NCI-H748 (cell line): Measurements from ENCODE around the gene DDX11.
"Not testable (repeated sequence)": the region's sequence is repeated elsewhere in the genome, so short reads cannot be mapped to it uniquely, and the experiment has no call there.

Source experiments
- DNase-seq: peaks from one replicate; lab custom pipeline; 2025; ENCODE audit not compliant: unreplicated experiment; lab: John Stamatoyannopoulos, UW

The DDX11 gene

DNA sequence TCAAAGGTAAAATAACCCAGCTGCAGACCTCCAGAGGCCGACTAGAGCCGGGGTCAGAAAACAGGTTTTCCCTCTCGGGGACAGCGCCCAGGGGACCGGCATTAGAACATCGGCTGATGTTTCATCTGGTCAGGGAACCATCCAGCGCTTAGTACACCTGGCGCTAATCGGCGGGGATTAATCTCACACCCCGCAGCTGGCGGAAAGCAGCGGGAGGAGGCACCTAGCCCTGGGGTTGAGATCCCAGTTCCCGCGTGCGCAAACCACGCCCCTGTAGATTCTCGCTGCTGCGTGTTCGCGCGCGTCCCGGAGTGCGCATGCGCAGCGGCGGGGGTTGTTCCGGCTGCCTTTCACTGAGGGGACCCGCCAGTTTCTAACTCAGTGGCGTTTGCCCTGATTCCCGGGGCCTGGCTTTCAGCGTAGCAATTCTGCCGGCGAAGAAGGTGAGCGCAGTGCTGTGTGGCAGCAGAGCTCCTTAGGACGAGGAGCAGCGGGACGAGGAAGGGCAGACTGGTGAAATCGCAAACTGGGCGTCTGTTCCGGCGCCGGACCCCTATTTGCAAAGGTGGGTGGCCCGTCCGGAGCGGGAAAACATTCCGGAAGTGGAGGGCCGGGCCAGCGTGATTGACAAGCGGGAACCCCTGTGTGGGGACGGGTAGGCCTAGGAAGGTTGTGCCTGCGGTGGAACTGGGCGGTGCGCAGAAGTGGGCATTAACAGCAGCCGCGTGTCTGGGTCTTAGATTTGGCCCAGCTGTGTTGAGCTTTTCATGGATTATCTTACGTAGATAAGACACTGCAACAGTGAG is at the start of gene DDX11:
DDX11 (plus strand) TSS at position 334 of the 806 bp plus-strand sequence. CDS start 4,534 bp downstream, outside the sequence.
- peak; percentile 90 for DNase-seq

DNA sequence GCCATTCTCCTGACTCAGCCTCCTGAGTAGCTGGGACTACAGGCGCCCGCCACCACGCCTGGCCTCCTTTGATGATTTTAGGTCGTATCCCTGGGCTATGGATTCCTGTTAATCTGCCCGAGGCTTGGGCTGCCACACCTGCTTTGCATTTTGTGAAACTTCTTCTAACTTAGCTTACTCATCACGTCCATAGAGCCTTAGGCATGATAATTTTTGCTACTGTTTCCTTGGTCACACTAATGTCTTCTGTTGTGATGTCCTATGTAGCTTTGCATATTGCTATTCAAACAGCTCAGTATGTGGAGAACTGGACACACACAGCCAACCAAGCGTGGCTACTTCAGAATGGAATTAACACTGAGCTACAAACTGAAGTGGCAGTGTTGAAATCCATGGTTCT is 47.5 kb upstream of the DDX11 start:
- DNase-seq, result no peak

DNA sequence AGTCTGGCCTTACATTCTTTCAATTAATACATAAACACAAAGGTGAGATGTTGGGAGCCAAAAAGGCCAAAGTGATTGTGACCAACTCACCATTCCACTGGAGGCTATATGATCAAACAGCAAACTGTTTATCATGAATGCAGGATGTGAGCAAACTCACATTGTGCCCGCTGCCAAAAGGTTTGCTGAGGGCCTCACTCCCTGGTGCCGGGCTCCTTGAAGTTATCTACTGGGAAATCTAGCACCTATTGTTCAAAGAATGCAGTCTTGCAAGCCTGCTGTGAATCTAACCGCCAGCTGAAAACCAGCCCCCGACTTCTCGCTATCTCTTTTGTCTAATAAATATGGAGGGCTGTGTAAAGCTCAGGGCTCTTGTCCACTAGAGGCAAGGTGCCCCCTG is 46.7 kb upstream of the DDX11 start:
- DNase-seq, result not testable (repeated sequence)

DNA sequence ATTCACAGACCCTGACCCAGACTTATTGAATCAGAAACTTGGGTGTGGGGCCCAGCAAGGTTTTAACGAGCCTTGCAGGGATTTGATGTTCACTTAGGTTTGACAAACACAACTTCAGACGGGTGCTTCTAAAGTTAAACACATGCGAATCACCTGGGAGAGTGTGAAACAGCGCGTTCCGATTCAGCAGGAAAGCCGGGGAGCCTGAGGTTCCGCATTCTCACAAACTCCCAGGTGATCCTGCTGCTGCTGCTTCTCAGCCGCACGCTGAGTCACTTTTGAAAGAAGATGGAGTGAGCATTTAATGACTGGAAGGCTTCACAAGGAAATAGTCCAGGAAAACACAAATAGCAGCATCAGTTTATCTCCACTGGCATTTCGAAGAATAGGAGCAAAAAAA is 44.2 kb upstream of the DDX11 start:
- no peak for DNase-seq

DNA sequence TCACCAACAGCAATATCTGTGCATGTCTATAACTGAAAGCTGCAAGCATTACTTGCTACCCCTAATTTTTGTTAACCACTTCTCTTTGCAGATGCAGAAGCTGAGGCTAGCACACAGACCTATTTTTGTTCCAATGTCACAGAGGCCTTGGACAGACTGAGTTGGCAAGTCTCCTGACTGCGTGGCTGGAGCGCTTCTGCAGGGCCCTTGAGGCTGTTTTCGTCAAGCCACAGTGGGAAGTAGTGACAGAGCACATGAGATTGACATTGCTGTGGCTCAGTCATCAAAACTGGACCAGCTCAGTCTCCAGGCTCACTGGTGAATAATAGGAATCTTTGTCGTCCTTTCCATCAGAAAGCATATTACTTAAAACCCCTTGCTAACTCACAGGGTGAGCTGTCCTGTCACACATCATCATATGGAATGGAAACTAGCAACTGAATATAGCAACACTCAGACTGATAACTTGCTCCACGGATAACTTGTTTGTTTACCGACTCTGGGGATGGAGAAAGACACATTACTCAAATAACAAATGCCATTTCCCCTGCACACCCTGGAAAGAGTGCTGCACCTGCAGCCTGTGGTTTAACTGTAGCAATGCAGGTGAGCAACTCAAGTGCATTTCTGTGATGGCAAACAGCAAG is 43.6 kb upstream of the DDX11 start:
- no peak for DNase-seq

DNA sequence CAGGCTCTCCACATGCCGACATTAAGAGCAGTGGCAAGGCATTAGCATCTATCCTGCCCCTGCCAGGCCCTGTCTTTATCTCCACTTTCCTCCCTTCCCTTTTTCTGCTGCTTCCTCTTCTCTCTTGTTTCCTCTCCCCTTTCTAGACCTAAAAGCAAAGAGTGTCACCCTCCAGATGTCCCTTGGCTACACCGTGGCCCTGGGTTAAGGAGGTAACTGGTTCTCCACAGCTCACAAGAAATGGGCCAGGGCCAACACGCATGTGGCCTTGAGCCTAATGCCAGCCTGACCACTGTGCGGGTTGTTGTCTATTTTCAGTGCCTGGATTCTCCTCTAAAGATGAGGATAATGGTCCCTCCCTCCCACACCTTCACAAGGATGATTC is 41.7 kb upstream of the DDX11 start:
- DNase-seq, result no peak

DNA sequence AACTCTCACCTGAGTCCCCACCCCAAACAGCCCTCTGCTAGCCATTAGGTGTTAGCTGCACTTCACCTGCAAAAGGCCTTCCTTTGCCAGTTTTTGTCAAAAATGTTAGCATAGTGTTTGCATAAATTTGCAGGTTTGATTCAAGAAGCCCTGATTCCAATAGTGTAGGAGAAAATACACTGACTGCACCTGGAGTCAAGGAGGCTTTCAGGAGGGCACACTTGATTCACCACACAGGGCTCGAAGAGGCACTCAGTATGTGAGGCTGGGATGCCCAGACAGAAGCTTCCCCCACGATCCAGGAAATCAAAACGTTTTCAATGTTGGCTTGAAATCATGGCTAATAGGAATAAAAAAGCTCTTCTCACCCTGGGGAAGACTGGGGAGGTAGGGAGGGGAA is 40.5 kb upstream of the DDX11 start:
- no peak for DNase-seq

DNA sequence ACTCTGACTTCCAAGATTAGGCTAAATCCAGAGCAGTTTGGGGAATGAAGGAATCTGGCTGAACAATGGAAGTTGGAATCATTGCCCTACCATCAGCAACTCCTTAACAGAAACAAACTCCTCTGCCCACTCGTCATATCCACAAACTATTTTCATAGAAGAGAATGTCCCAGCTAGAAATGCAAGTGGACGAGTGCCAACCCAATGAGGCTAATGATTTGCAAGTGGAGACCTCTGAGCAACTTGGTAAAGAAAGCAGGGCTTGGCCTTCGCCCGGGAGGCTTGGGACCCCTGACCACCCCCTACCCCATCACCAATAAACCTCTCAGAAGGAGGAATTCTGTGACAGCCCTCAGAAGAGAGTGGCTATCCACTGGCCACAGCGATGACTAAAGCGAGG is 40.0 kb upstream of the DDX11 start:
- no peak for DNase-seq

DNA sequence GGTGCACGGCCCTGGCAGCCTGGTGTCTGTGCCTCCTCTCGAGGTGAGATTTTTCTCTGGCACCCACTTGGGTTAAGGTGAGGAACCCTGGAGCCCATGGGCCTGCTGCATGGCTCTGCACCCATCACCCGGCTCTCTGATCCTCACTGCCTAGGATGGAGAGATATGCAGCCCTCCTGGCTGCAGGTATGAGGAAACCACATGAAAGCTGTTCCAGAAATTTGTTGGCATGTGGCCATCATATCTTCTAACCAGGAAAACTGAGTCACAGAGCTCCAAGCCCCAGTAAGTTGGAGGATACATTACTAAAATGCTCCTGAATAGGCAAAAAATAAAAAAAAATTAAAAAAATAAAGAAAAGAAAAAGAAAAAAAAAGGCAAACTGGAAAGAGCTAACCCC is 39.3 kb upstream of the DDX11 start:
- DNase-seq, result no peak

DNA sequence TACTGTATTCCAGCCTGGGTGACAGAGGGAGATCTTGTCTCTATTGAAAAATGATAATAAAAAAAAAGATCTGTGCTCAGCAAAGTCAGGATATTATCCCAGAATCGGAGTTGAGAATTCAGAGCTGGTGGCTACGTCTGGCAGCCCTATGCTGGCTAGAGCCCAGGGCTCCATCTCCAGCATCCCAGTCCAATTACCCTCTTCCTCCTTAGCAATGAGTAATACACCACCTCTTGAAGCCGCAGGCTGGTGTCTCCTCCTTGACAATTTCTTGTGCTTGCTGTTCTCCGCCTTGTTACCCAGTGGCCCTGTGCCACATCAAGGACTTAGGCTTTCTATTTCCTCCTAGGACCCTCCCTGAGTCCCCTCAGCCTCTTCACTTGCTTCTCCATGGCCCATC is 38.4 kb upstream of the DDX11 start:
- DNase-seq, result no peak

DNA sequence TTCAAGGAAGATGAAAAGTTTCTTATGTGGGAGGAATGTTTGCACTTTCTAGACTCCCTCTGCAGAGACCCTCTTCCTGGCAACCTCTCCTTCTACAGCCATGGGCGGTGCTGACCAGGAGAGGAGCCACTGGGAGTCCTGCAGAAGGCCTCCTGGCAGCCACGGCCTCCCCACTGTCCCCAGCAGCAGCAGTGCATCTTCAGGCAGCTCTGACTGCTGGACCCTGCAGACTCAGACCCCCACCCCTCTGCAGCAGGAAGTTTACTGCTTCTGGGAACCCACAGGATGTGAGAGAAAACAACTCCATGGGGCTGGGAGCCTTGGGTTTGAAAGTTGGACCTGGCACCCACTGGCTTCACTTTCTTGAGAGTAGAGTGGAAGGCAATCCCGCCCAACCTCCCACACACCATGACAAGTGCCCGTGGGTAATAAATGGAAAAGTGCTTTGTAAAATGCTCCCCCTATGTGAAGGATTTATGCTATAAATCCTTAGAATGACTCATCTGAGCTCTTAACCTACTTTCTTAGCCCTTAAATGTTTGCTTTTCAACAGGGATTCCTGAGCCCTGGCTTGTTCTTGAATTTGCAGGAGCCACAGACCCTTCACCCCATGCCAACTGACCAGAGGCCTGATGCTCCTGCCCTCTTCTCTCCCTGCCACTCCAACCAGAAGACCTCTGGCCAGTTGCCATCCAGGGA is 37.5 kb upstream of the DDX11 start:
- DNase-seq, result no peak

DNA sequence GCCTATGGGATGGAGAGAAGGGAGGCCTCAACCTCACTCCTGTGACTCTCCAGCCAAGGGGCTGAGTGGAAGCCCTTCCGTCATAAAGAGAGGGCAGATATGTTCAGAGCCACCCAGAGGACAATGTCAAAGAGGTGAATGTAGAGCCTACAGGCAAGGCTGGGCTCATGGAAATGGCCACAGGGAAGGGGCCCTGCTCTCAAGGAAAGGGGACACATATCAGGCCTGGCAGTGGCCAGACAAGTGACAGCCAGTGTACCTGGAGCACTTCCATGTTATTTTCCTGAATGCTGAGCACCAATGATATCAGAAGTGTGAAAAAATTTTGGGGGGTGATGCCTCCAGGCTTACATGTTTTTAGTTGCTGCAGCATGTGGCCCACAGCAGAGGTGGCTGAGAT is 36.6 kb upstream of the DDX11 start:
- no peak for DNase-seq

DNA sequence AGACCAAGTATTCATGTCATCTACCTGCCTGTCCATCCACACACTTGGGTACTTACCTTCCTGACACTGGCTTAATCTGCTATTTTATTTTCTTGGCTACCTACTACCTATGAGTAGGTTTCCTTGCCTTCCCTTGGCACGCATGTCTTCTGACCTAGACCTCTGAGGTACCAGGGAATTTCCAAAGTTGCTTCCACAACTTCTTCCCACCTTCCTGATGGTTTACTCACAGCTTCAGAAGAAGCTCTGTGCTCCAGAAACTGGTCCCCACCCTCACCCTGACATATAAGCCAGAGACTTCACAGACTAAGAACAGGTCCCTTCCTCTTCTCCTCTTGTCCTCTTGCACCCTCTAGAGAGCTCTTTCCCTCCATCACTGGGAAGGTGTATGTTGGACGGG is 35.7 kb upstream of the DDX11 start:
- no peak for DNase-seq

DNA sequence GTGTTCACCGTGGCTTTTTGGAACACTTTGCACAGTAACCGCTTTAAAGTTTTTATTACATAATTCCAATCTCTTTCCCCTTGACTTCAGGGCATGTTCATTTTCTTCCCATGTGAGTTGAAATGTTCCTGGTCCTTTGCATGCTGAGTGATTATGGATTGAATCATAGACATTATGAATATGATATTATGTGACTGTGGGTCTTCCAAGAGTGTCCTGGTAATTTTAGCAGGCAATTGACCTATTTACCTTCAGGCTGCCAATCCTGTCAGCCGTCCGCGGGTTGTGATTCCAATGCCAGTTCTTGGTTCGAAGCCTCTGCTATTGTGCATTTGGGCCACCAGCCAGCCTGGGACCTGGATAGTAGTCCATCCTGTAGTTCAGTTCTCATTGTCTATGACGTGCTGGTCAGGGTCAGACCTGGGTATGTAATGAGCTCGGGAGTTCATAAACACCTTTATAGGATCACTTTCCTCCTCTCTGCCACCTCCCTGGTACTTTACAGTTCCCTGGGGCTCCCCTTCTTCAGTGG is 32.6 kb upstream of the DDX11 start:
- DNase-seq, result no peak

DNA sequence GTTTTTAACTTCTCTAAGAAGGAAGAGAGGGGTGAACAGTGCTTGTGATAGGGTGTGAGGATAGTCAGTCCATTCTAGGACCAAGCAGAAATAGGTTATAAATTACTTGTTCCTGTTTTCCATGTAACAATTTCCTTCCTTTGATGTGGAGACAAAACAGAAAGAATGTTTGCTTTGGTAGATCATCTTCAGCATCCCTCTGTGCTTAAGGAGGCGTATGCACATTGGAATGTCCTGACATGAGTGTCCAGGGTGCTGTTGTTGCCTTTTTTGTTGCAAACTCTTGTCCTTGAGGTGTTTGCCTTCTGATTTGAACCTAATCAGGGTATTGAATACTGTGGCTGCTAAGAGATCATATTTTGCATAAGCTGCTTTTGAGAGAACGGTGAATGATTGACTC is 23.5 kb upstream of the DDX11 start:
- DNase-seq, result not testable (repeated sequence)

DNA sequence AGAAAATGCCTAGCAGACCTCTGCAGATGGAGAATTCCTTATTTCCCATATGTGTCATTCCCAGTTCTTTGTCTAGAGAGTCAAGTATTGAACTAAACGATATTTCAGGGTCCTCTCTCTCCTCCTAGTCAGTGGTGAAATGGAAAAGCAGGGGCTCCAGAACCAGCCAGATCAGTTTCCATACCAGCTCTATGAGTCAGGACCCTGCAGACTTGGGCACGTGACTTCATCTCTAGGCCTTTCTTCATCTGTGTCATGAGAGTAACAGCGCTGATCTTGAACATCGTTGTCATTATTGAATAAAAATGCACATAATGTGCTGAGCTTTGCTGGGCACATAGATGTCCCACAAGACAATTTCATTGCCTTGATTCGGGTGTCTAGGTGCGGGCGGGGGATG is 23.1 kb upstream of the DDX11 start:
- not testable (repeated sequence) for DNase-seq

DNA sequence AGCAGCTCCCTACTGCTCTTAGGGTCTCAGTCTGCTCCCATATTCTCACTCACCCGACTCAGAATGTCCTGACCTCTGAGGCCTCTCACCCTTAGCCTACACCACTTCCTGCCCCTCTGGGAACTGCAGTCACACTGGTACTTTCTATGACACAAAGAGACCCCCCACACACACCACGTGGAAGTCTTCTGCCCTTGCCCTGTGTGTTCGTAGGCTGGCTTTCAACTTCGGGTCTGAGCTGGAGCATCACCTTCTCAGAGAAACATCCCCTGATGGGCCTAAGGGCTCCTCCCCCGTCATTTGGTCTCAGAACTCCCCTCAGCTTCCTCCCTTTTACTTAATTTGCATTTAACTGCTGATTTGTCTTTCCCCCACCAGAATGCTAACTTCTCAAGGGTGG is 22.0 kb upstream of the DDX11 start:
- not testable (repeated sequence) for DNase-seq

DNA sequence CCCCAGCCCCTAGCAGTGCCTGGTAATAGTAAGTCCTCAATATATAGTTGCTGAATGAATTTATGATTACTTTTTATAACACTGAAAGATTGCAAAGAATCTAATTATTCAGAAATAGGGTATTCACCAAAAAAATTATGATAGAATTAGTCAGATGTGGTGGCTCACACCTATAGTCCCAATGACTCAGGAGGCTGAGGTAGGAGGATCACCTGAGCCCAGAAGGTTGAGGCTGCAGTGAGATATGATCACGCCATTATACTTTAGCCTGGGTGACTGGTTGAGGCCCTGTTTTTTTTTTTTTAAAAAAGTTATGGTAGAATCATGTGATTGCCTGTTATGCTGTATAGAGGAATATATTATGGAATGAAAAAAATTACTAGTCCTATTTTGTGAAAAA is 21.5 kb upstream of the DDX11 start:
- not testable (repeated sequence) for DNase-seq

DNA sequence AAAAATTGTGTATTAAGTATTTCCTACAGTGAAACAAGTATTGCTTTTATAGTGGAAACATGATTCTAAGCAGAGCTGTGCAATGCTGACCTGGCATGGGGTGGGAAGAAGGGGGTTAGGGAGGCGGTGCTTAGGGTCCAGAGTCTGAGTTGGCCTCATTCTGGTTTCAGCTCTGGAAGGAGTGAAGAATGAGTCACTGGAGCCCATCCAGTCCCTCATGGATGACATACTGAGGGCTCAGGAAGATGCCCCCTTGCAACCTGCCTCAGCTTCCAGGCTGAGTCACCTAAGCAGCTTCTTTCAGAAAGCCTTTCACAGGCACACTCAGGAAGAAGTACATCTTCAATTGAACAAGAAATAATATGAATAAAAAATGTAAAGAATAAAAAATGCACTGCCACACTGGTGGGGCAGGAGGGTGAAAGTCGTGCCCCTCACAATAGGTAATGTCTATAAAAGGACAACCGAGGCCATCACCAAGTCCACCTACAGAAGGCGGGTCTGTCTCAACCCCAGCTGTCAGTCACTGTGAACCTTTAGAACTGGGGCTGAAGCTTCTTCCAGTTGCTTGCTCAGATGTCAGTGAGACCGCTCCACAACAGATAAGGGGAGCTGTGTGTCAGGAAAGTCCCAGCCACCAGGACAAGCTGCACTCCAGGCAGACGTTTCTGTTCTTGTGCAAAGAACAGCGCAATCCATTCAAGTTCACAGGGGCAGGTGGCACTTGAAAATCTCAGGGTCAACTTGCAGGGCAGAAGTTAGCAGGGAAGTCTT is 20.8 kb upstream of the DDX11 start:
- not testable (repeated sequence) for DNase-seq

DNA sequence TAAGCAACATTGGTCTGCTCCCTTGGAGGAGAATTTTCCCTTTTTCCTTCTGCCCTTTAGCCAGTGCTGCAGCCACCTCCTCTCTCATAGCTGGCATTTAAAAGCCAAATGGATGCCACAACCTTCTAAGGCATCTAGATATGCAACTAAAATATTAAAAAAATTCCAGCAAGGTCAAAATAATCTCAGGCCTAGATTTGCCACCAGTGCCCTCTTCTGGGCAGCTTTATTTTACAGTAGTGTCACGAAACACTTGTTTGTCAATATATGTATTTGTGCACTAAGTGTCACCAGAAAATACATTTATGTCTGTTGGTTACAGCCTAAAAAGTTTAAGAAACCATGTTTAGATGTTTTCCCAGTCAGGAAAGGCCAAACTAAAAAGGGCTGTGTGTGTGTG is 19.7 kb upstream of the DDX11 start:
- not testable (repeated sequence) for DNase-seq

DNA sequence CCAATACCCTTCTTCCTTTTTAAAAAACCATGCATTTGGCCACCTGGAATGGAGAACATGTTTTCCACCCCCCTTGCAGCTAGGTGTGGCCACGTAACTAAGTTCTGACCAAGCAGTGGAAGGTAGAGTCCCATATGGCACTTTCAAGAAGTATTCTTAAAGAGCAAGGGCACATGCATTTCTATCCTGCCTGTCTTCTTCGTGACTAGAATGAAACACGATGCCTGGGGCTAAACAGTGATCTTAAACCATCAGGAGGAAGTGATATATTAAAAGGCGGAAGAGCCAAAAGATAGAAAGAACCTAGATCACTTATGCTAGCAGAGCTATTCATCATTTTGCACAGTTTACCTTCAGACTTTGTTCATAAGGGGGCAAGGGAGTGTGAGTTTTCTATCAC is 16.0 kb upstream of the DDX11 start:
- no peak for DNase-seq
